Measurements from ENCODE around the gene RANBP1.
A peak's percentile ranks its signal among the peaks of the same experiment; 100 is the strongest.

The RANBP1 gene

GRCh38 chr22:20116376-20116950, 559 bp downstream of the RANBP1 start:
- TF ChIP-seq TCF12 (IDR thresholded peaks at IDR 0.05; ENCODE audit: low read depth) (no peak), EP300 (IDR thresholded peaks at IDR 0.05; ENCODE audit: borderline replicate concordance) (no peak), CEBPB (IDR thresholded peaks at IDR 0.05) (no peak), TAF1 (IDR thresholded peaks at IDR 0.05; ENCODE audit: low read depth) (no peak), FOXM1 (IDR thresholded peaks at IDR 0.05; ENCODE audit: borderline replicate concordance, low read depth) (no peak), ZBTB7A (IDR thresholded peaks at IDR 0.05; ENCODE audit: low read depth) (no peak), NFIC (IDR thresholded peaks at IDR 0.05) (no peak), REST (IDR thresholded peaks at IDR 0.05; ENCODE audit: low read depth) (no peak), USF1 (IDR thresholded peaks at IDR 0.05) (no peak), TEAD4 (IDR thresholded peaks at IDR 0.05) (no peak), EGR1 (IDR thresholded peaks at IDR 0.05) (no peak), RAD21 (IDR thresholded peaks at IDR 0.05; ENCODE audit: low read depth) (no peak), MAX (IDR thresholded peaks at IDR 0.05) (no peak), CREB1 (IDR thresholded peaks at IDR 0.05; ENCODE audit: low read depth) (no peak), YY1 (IDR thresholded peaks at IDR 0.05; ENCODE audit: low read depth) (no peak)

- peak; percentile 53 for TF ChIP-seq EP300 (IDR thresholded peaks at IDR 0.05; ENCODE audit: borderline replicate concordance)
- peak; percentile 54 for TF ChIP-seq EGR1 (IDR thresholded peaks at IDR 0.05)
- TF ChIP-seq USF1 (IDR thresholded peaks at IDR 0.05), result peak; percentile 64
- peak; percentile 59 for TF ChIP-seq TEAD4 (IDR thresholded peaks at IDR 0.05)
- peak; percentile 73; the same call in 1 of the 2 replicates for TF ChIP-seq TAF1 (IDR thresholded peaks at IDR 0.05; ENCODE audit: low read depth)
- no peak; the same call in 1 of the 2 replicates for TF ChIP-seq NFIC (IDR thresholded peaks at IDR 0.05)
- 0 out of 2 replicates have a peak, but pooled peaks have one; percentile 62 for TF ChIP-seq ZBTB7A (IDR thresholded peaks at IDR 0.05; ENCODE audit: low read depth)
- TF ChIP-seq FOXM1 (IDR thresholded peaks at IDR 0.05; ENCODE audit: borderline replicate concordance, low read depth), result 0 out of 2 replicates have a peak, but pooled peaks have one; percentile 16
- TF ChIP-seq TCF12 (IDR thresholded peaks at IDR 0.05; ENCODE audit: low read depth), result peak; percentile 74; the same call in 1 of the 2 replicates
- TF ChIP-seq CREB1 (IDR thresholded peaks at IDR 0.05; ENCODE audit: low read depth), result peak; percentile 93
- TF ChIP-seq MAX (IDR thresholded peaks at IDR 0.05), result peak; percentile 90
- TF ChIP-seq REST (IDR thresholded peaks at IDR 0.05; ENCODE audit: low read depth), result peak; percentile 1; the same call in 1 of the 2 replicates
- TF ChIP-seq CEBPB (IDR thresholded peaks at IDR 0.05), result no peak; the same call in 1 of the 2 replicates
- no peak for TF ChIP-seq RAD21 (IDR thresholded peaks at IDR 0.05; ENCODE audit: low read depth)
- peak; percentile 49 for TF ChIP-seq YY1 (IDR thresholded peaks at IDR 0.05; ENCODE audit: low read depth)
These were observed 1.2 kb downstream of the RANBP1 start, which contains the start of gene TRMT2A for GRCh38 chr22:20116951-20117632. TRMT2A (minus strand) TSS chr22:20117226; CDS start chr22:20116906, 320 bp downstream.

GRCh38 chr22:20117633-20118299, 1.9 kb downstream of the RANBP1 start:
- TF ChIP-seq REST (IDR thresholded peaks at IDR 0.05; ENCODE audit: low read depth) (no peak; the same call in 1 of the 2 replicates), TAF1 (IDR thresholded peaks at IDR 0.05; ENCODE audit: low read depth) (0 out of 2 replicates have a peak, but pooled peaks have one; percentile 23), USF1 (IDR thresholded peaks at IDR 0.05) (peak; percentile 46; the same call in 1 of the 2 replicates), EGR1 (IDR thresholded peaks at IDR 0.05) (peak; percentile 59; the same call in 1 of the 2 replicates), ZBTB7A (IDR thresholded peaks at IDR 0.05; ENCODE audit: low read depth) (0 out of 2 replicates have a peak, but pooled peaks have one; percentile 5), NFIC (IDR thresholded peaks at IDR 0.05) (no peak)
